Testis (tissue), 5 donors: Measurements from ENCODE around the gene OSTN. TPM values are rescaled to one million over a fixed set of nuclear protein-coding genes. Genes with fewer than 3 reads are reported as not detected.

Experiments
- DNase-seq: peaks from one replicate; pipeline ENCODE4 v3.0.0-alpha.2; 2019
- H3K27ac ChIP-seq, 2 donors: fragments of 200-600 bp; sonication (generic); one replicate each; pipeline ENCODE4 v1.5.1; 2019
- H3K27me3 ChIP-seq: fragments of 200-600 bp; sonication (generic); one replicate; pipeline ENCODE4 v1.5.1; 2019
- H3K36me3 ChIP-seq: fragments of 200-600 bp; sonication (generic); one replicate; pipeline ENCODE4 v1.5.1; 2017; ENCODE audit warnings: low read depth; ENCODE audit errors: missing control alignments
- H3K4me1 ChIP-seq: fragments of 200-600 bp; sonication (generic); one replicate; pipeline ENCODE4 v1.5.1; 2019
- H3K4me3 ChIP-seq, 2 donors: fragments of 200-600 bp; sonication (generic); one replicate each; pipeline ENCODE4 v1.5.1; 2017 to 2019
- H3K9me3 ChIP-seq: fragments of 200-600 bp; sonication (generic); one replicate; pipeline ENCODE4 v1.5.1; 2017
- CTCF ChIP-seq, 3 experiments: fragments of 450-650 bp in 2 of 3; fragments of 200-600 bp in 1 of 3; sonication (generic) in 1 of 3; IDR thresholded peaks; one replicate each; pipeline ENCODE4 v1.5.1; 2016 to 2019; ENCODE audit warnings: antibody characterized with exemption in 3 of 3, mild to moderate bottlenecking in 2 of 3, moderate library complexity in 1 of 3
- POLR2A ChIP-seq: fragments of 450-650 bp; IDR thresholded peaks from one replicate; pipeline ENCODE4 v1.6.1; 2017; ENCODE audit warnings: antibody characterized with exemption, mild to moderate bottlenecking, moderate library complexity
- WGBS, 2 donors: methylation state at CpG; one replicate each; pipeline ENCODE4 v1.1.5; 2018; 5-methylcytosine and 5-hydroxymethylcytosine counted together
- intact Hi-C: fragments of 100-400 bp; cut with DNase I; formaldehyde crosslinking; loops from one replicate; pipeline ENCODE4 v1.15.1; 2023; ENCODE audit warnings: low total_unique reads
- long read RNA-seq, 2 donors: transcript quantifications; one replicate each; lab custom pipeline, GENCODE V29; 2026
- polyA plus RNA-seq: library from polyadenylated mRNA; stranded (reverse); fragments of 350-450 nt; fragmentation: Illumina TruSeq; extraction: RNeasy Lipid Tissue Mini Kit (QIAGEN cat#74804); gene quantifications from one replicate; pipeline ENCODE4 v1.2.3, GENCODE V29; 2014; ENCODE audit warnings: low read depth, low replicate concordance; ENCODE audit not compliant: insufficient read depth
- total RNA-seq, 2 donors: library from RNA; depleted of rRNA; stranded (reverse); fragments of >200 nt; gene quantifications; one replicate each; pipeline ENCODE4 v1.2.3, GENCODE V29; 2016

Gene OSTN
- total RNA-seq: not detected
- polyA plus RNA-seq: 0.16 TPM
- long read RNA-seq, donor 1: 0 reads
- long read RNA-seq, donor 2: 0 reads

GRCh38 chr3:191198932-191199331 lies at the start of gene OSTN:
OSTN (plus strand) TSS chr3:191199241; CDS start chr3:191212533, 13,292 bp downstream.
- no peak for DNase-seq
- no peaks in the 10 kb centered on the region for H3K9me3 ChIP-seq
- H3K4me3 ChIP-seq: no peak within 1 kb of the TSS
- H3K27ac ChIP-seq: no peak within 1 kb of the TSS
- no peaks in the 10 kb centered on the region for H3K27me3 ChIP-seq
- intact Hi-C loops: no loop called here
- no peaks in the 10 kb centered on the region for H3K4me1 ChIP-seq
- H3K36me3 ChIP-seq: no peaks in the 10 kb centered on the region
- 68 to 75% methylated on average over 3 of the region's 3 CpGs for WGBS, 2 donors
- no peak for TF ChIP-seq POLR2A
- TF ChIP-seq CTCF (IDR thresholded peaks at IDR 0.05): no peak

- Histone ChIP-seq H3K27me3 (no peaks in the 10 kb centered on the region), H3K9me3 (no peaks in the 10 kb centered on the region), H3K4me3 (no peak overlapping the region), H3K27ac (no peak overlapping the region), H3K36me3 (no peaks in the 10 kb centered on the region), H3K4me1 (no peaks in the 10 kb centered on the region)
- intact Hi-C loops: no loop called here
- TF ChIP-seq CTCF (IDR thresholded peaks at IDR 0.05) (no peak), POLR2A (no peak)
- WGBS, 2 donors: 32 to 59% methylated on average over 1 of the region's 1 CpG
- no peak for DNase-seq
Measured at GRCh38 chr3:191151653-191152052, 47.4 kb upstream of the OSTN start.

- no peak for TF ChIP-seq POLR2A
- no peak for TF ChIP-seq CTCF (IDR thresholded peaks at IDR 0.05)
- DNase-seq: no peak
Measured at GRCh38 chr3:191154827-191155226, 44.2 kb upstream of the OSTN start.

GRCh38 chr3:191158247-191158646 lies 40.8 kb upstream of the OSTN start:
- Histone ChIP-seq H3K4me1 (no peaks in the 10 kb centered on the region), H3K27me3 (no peaks in the 10 kb centered on the region), H3K9me3 (no peaks in the 10 kb centered on the region), H3K36me3 (no peaks in the 10 kb centered on the region), H3K4me3 (no peak overlapping the region), H3K27ac (no peak overlapping the region)
- DNase-seq: no peak
- 45 to 78% methylated on average over 1 of the region's 1 CpG for WGBS, 2 donors
- intact Hi-C loops: no loop called here
- TF ChIP-seq POLR2A: no peak
- TF ChIP-seq CTCF (IDR thresholded peaks at IDR 0.05): no peak

More at GRCh38 chr3:191154827-191155226, 44.2 kb upstream of the OSTN start:
- no peak overlapping the region for H3K27ac ChIP-seq
- intact Hi-C loops: no loop called here
- H3K4me1 ChIP-seq: no peaks in the 10 kb centered on the region
- H3K36me3 ChIP-seq: no peaks in the 10 kb centered on the region
- H3K4me3 ChIP-seq: no peak overlapping the region
- no peaks in the 10 kb centered on the region for H3K27me3 ChIP-seq
- no peaks in the 10 kb centered on the region for H3K9me3 ChIP-seq

- no peaks in the 10 kb centered on the region for H3K9me3 ChIP-seq
- H3K4me3 ChIP-seq: no peak overlapping the region
- WGBS, 2 donors: 54 to 62% methylated on average over 1 of the region's 1 CpG
- no peaks in the 10 kb centered on the region for H3K4me1 ChIP-seq
- intact Hi-C loops: no loop called here
- H3K27ac ChIP-seq: no peak overlapping the region
- no peaks in the 10 kb centered on the region for H3K27me3 ChIP-seq
- no peaks in the 10 kb centered on the region for H3K36me3 ChIP-seq
- TF ChIP-seq CTCF (IDR thresholded peaks at IDR 0.05): no peak
- no peak for TF ChIP-seq POLR2A
- DNase-seq: no peak
Measured at GRCh38 chr3:191158815-191159214, 40.2 kb upstream of the OSTN start.
